Measurements from ENCODE around the gene NME3.

- TF ChIP-seq GATA2 (IDR thresholded peaks at IDR 0.05; ENCODE audit: low read depth, low read length) (no peak), GATA3 (IDR thresholded peaks at IDR 0.05; ENCODE audit: low read depth, low read length) (no peak)
These were observed 37.2 kb downstream of the NME3 start for GRCh38 chr16:1734123-1734522.
